Gastroesophageal sphincter (tissue), 4 donors: ENCODE results near the gene PITPNM2. TPM values are rescaled to one million over a fixed set of nuclear protein-coding genes. Genes with fewer than 3 reads are reported as not detected.

Experiments
- ATAC-seq: fragments of 150-250 bp; one replicate; pipeline ENCODE4 v1.9.1; 2016; ENCODE audit warnings: mild to moderate bottlenecking, moderate library complexity
- H3K27ac ChIP-seq, 4 donors: fragments of 200-600 bp; sonication (generic) in 3 of 4; 1 replicate in 3 of 4; 2 replicates in 1 of 4; pipeline ENCODE4 v1.5.1; 2016 to 2019
- H3K27me3 ChIP-seq: fragments of 200-600 bp; sonication (generic); one replicate; pipeline ENCODE4 v1.5.1; 2019
- H3K36me3 ChIP-seq, 2 donors: fragments of 200-600 bp; sonication (generic); one replicate each; pipeline ENCODE4 v1.5.1; 2019; ENCODE audit warnings: control low read depth in 1 of 2
- H3K4me1 ChIP-seq, 3 donors: fragments of 200-600 bp; sonication (generic); 1 replicate in 2 of 3; 2 replicates in 1 of 3; pipeline ENCODE4 v1.5.1; 2016 to 2019; ENCODE audit warnings: control low read depth in 2 of 3
- H3K4me3 ChIP-seq, 2 donors: fragments of 200-600 bp; sonication (generic); one replicate each; pipeline ENCODE4 v1.5.1; 2019; ENCODE audit warnings: mild to moderate bottlenecking in 1 of 2, moderate library complexity in 1 of 2
- H3K9me3 ChIP-seq, 3 donors: fragments of 200-600 bp; sonication (generic); one replicate each; pipeline ENCODE4 v1.5.1; 2017 to 2019; ENCODE audit warnings: control low read depth in 2 of 3
- CTCF ChIP-seq, 4 experiments: fragments of 200-600 bp in 2 of 4; fragments of 450-650 bp in 2 of 4; sonication (generic) in 1 of 4; IDR thresholded peaks; one replicate each; pipeline ENCODE4 v1.5.1; 2017 to 2019; ENCODE audit warnings: antibody characterized with exemption in 4 of 4, mild to moderate bottlenecking in 2 of 4, moderate library complexity in 2 of 4
- EP300 ChIP-seq: sonication (generic); formaldehyde crosslinking; IDR thresholded peaks from one replicate; pipeline ENCODE4 v1.6.1; 2017; ENCODE audit warnings: antibody characterized with exemption, mild to moderate bottlenecking
- POLR2A ChIP-seq, 2 donors: fragments of 450-650 bp; IDR thresholded peaks; one replicate each; pipeline ENCODE4 v1.6.1; 2017; ENCODE audit warnings: antibody characterized with exemption in 2 of 2, mild to moderate bottlenecking in 2 of 2, moderate library complexity in 1 of 2
- POLR2AphosphoS5 ChIP-seq: sonication (generic); formaldehyde crosslinking; IDR thresholded peaks from one replicate; pipeline ENCODE4 v1.6.1; 2017; ENCODE audit warnings: antibody characterized with exemption
- WGBS, 2 donors: methylation state at CpG; one replicate each; pipeline ENCODE4 v1.1.5; 2018; ENCODE audit warnings: low coverage in 1 of 2; 5-methylcytosine and 5-hydroxymethylcytosine counted together
- total RNA-seq, 4 donors: library from RNA; depleted of rRNA; stranded (reverse); fragments of >200 nt; gene quantifications; one replicate each; pipeline ENCODE4 v1.1.0, GENCODE V29; 2016

Gene PITPNM2
- total RNA-seq, 4 donors from 2014 or later = 9.9 to 20.4 (median 16.4) TPM

GRCh38 chr12:123163227-123163626, 12.3 kb upstream of the PITPNM2 start:
- Histone ChIP-seq H3K9me3 (no peaks in the 10 kb centered on the region), H3K4me3 (no peak overlapping the region), H3K27ac (no peak overlapping the region), H3K27me3 (no peaks in the 10 kb centered on the region), H3K36me3 (peaks cover 0 to 61% of the 10 kb centered on the region in 2 donors), H3K4me1 (no peaks in the 10 kb centered on the region)
- no peak for TF ChIP-seq CTCF (IDR thresholded peaks at IDR 0.05)
- no peak for TF ChIP-seq EP300
- no peak for TF ChIP-seq POLR2AphosphoS5
- no peak for TF ChIP-seq POLR2A (IDR thresholded peaks at IDR 0.05)
- ATAC-seq = no peak
- WGBS, 2 donors = 78 to 83% methylated on average over 3 of the region's 3 CpGs

DNA sequence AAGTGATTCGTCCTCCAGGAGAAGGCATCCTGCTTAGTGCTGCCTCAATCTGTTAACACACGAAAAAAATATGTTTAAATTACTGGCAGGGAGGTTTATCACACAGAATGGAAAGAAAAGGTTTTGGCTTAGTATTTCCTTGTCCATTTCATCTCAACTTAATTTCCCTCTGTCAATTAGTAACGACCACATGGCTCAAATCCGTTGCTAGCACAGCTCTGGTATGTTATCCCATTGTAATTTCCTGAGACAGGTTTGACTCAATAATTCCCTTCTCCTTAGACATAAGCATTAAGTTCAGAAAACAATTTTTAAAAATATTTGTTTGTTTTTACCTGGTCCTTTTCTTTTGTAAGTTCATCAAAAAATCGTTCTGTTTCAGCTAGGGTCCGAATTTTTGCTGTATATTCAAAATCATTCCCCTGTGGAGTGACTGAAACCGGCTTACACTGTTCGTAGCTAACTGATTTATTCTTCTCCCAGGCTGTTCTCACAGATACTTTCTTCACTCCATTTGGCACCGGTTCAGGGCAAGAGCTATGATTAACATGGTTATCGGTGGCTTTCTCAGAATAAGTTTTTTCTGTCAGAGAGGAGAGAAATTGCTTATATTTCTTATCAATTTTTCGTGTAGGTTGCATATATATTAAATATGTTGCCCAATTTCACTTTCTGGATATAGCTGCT, 10.1 kb upstream of the PITPNM2 start:
- no peaks in the 10 kb centered on the region for H3K9me3 ChIP-seq
- H3K4me1 ChIP-seq = peaks cover 0 to 9% (median 0%) of the 10 kb centered on the region in 3 donors
- WGBS, 2 donors = 49 to 67% methylated on average over 7 to 11 of the region's 11 CpGs
- no peak overlapping the region for H3K4me3 ChIP-seq
- TF ChIP-seq CTCF (IDR thresholded peaks at IDR 0.05) (no peak), POLR2AphosphoS5 (no peak), EP300 (no peak), POLR2A (IDR thresholded peaks at IDR 0.05) (no peak)
- H3K27me3 ChIP-seq = no peaks in the 10 kb centered on the region
- no peak overlapping the region for H3K27ac ChIP-seq
- ATAC-seq = no peak
- peaks cover 0 to 48% of the 10 kb centered on the region in 2 donors for H3K36me3 ChIP-seq

GRCh38 chr12:123153906-123154305, 3.0 kb upstream of the PITPNM2 start:
- Histone ChIP-seq H3K27me3 (no peaks in the 10 kb centered on the region), H3K9me3 (no peaks in the 10 kb centered on the region), H3K4me3 (no peak overlapping the region), H3K36me3 (peaks cover 0 to 6% of the 10 kb centered on the region in 2 donors), H3K4me1 (peaks cover 0 to 39% (median 17%) of the 10 kb centered on the region in 3 donors), H3K27ac (no peak overlapping the region)
- ATAC-seq = no peak
- TF ChIP-seq CTCF (IDR thresholded peaks at IDR 0.05) (no peak), EP300 (no peak), POLR2A (IDR thresholded peaks at IDR 0.05) (no peak), POLR2AphosphoS5 (no peak)
- 62 to 100% methylated on average over 1 to 2 of the region's 2 CpGs for WGBS, 2 donors

- no peaks in the 10 kb centered on the region for H3K9me3 ChIP-seq
- H3K4me3 ChIP-seq = no peak overlapping the region
- peaks cover 0 to 50% (median 21%) of the 10 kb centered on the region in 3 donors for H3K4me1 ChIP-seq
- H3K27me3 ChIP-seq = no peaks in the 10 kb centered on the region
- TF ChIP-seq POLR2A (IDR thresholded peaks at IDR 0.05) = no peak
- no peak for TF ChIP-seq EP300
- no peak for TF ChIP-seq POLR2AphosphoS5
- no peak for TF ChIP-seq CTCF (IDR thresholded peaks at IDR 0.05)
- peaks cover 0 to 6% of the 10 kb centered on the region in 2 donors for H3K36me3 ChIP-seq
- no peak overlapping the region for H3K27ac ChIP-seq
- 40 to 74% methylated on average over 1 to 3 of the region's 3 CpGs for WGBS, 2 donors
- ATAC-seq = no peak
Observed at GRCh38 chr12:123152833-123153232, 1.9 kb upstream of the PITPNM2 start.
